NCI-H2196 (cell line): ENCODE data around the gene NUP160.
A peak's percentile ranks its signal among the peaks of the same experiment; 100 is the strongest.
"Not testable (repeated sequence)": the region's sequence is repeated elsewhere in the genome, so short reads cannot be mapped to it uniquely, and the experiment has no call there.

ENCODE experiments used
- DNase-seq: peaks from one replicate; lab custom pipeline; 2025; ENCODE audit not compliant: unreplicated experiment; lab: John Stamatoyannopoulos, UW

Gene NUP160

DNA sequence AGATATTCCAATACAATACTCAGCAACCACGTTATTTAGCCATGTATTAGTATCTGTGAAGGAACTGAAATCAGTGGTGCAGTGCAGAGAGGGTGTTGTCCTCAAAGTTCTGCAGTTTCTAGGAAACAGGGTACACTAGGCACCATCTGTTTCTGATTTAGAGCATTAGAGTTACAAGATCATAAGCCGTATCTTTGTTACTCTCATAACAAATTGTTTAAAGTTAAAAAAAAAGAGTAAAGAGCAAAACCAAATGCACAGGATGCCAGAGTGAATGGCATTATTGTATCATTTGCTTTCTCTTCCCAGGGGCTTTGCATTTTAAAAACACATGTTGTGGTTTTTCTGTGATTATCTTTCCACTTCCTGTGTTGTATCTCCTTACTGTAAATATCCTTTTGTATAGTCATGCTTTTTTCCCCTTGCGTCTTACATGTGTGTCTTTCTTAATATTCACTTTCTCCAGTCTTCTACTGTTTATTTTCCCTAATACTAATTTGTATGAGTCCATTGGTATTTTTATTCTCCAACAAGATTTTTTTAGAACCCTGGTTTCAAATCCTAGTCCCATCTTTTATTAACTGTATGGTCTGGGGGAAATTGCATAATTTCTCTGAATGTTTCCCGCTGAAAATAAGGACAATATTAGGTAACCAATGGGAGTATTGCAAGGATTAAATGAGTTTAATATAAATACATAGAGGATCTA, 15.2 kb upstream of the NUP160 start:
- no peak for DNase-seq

DNA sequence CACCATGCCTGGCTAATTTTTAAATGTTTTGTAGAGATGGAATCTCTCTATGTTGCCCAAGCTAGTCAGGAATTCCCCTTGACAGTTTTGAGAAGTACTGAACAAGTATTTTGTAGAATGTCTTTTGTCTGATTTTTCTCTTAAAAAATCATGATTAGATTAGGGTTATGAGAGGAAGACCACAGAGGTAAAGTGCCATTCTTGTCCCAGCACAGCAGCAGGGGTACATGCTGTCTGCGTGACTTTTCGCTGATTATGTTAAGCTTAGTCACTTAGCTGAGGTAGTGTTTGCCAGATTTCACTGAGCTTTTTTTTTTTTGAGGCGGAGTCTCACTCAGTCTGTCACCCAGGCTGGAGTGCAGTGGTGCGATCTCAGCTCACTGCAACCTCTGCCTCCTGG, 13.6 kb upstream of the NUP160 start:
- DNase-seq, result no peak

DNA sequence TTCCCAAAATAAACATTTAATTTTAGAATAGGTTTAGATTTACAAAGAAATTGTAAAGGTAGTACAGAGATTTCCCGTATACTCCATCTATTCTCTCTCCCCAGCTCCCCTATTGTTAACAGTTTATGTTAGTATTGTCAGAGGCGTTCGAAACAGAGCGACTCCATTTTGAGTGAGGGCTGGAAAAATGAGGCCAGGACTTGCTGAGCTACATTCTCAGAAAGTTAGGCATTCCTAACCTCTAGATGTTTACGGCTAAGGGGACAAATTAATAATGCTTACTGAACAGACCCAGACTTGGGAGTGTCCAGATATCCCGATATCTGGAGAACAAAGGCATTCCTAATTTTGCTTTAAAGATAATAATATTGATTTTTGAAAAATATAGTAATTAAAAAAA, 12.4 kb upstream of the NUP160 start:
- no peak for DNase-seq

DNA sequence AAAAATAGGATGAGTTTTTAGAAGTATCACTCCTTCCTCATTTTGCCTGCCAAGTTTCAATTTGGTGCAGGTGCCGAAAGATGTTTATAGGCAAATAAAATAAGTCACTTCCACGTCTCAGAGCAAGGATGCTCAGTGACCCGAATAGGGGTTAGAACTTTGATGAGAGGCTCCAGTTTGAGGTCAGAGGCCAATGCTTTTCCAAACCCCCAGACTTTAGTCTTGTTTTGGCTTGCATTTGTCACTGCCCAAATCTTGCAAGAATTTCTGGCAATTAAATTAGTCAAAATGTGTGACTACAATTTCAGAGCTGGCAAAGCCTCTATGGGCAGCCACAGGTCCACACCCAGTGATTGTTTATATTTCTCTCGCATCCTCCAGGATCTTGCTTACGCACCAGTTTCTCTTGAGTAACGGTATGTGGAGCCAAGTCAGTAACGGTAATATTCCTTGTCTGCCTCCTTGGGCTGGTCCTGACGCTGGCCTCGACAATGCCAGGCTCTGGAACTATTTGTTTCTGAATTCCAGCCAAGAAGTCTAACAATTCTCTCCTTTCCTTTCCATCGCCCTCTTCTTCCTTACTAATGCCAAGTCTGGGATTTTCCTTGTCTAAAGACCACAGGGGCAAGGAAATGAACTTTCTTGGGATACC, 9.9 kb upstream of the NUP160 start:
- no peak for DNase-seq

DNA sequence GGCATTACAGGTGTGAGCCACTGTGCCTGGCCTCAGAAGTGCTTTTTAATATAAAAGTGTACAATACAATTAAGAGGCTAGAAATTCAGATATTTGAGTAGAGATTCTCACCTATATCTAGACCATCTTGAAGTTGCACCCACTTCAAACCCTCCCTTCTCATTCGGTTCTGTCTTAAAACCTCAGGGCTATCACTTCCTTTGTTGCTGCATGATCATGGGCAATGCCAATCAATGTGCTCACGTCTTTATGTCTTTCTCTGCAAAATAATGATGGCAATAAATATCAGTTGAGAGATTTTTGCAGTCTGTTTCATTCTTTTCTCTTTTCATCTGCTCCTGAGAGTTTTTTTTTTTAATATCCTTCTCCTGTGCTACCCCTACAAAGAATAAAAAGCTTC, 9.3 kb upstream of the NUP160 start:
- no peak for DNase-seq

DNA sequence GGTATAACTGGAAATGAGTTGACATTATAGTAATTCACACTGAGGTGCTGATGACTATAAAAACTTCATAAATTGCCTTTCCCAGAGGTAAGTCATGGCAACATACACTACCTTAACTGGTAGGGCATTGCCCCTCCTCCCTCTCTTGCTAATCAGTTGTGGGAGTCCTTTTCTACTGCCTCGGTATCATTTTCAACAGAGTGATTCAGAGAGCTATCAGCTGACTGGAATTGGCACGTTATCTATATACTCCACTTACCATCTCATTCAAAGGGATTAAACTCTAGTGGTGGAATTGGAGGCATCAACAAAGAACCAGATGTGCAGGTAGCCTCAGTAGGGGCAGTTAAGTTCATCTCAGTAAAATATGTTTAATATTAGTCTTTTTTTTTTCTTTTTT, 8.0 kb upstream of the NUP160 start:
- peak; percentile 52 for DNase-seq

DNA sequence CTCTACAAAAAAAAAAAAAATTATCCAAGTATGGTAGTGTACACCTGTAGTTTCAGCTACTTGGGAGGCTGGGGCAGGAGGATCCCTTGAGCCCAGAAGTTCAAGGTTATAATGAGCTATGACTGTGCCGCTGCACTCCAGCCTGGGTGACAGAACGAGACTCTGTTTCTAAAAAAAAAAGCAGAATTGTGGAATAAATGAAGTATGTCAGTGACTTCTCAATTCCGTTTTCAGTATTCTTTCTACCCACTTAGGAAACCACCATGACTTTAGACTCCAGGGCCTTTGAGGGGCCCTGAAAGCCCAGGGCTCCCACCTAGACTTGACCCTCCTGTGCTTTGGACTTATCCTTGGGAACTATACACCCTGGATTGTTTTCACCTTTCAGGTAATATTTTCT, 6.5 kb upstream of the NUP160 start:
- DNase-seq, result no peak

DNA sequence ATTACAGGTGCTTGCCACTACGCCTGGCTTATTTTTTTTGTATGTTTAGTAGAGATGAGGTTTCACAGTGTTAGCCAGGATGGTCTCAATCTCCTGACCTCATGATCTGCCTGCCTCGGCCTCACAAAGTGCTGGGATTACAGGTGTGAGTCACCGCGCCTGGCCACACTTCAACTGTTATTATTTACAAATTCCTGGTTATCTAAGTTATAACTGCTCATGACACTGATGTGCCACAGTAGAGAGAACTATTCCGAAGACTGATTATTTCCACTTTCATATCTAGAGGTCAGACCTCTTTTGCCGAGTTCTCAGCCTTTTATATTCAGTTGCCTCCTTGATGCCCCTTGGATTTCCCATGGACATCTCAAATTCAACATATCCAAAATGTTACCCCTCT, 3.9 kb upstream of the NUP160 start:
- no peak for DNase-seq

DNA sequence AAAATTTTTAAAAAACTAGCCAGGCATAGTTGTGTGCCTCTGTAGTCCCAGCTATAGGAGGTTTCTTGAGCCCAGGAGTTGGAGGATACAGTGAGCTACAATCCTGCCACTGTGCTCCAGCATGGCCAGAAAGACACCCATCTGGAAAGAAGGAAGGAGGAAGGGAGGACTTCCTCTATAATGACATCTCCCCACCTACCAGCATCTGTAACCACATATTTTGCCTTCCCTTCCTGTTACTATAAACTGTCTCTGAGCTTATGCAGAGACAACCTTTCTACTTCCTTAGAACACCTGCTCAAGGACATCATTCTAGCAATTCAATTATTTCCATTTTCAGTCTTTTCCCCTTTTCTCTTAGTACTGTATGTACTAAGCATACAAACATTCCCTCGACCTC, 2.2 kb upstream of the NUP160 start:
- DNase-seq, result no peak

DNA sequence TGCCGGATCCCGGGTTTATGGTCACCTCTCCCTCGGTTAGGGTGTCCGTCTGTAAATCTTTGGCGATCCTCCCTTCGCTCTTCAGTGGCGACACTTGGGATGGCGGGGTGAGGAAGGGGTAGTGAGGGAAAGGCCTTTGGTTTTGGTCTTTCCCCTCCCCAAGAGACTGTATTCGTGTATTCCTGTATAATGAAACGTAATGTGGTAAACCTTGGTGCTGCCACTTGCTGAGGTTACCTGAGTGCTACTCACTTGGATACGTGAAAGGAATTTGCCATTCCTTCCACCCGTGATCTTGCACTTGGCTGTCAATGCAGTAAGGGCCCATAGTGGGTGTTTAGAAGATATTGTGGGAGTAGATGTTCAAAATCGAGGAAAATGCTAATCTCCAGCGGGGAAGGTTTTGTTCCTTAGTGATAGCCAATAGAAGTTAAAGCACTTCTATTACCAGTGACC, 578 bp upstream of the NUP160 start:
- DNase-seq, result no peak

DNA sequence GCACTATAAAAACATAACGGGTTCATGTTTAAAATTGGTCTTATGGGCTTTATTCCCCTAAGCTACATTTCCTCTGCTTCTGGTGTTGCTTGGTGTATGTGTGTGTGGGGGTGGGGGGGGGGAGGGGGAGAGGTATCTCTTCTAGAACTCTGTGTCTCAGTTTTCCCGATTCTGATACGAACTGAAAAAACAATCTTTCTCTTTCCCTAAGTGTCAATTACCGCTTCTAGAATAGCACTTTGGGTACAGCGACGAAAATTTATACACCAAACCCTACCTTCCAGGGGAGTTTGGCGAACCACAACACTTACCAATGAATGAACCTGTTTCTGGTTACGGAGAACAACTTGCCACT, 636 bp downstream of the NUP160 start:
- no peak for DNase-seq

DNA sequence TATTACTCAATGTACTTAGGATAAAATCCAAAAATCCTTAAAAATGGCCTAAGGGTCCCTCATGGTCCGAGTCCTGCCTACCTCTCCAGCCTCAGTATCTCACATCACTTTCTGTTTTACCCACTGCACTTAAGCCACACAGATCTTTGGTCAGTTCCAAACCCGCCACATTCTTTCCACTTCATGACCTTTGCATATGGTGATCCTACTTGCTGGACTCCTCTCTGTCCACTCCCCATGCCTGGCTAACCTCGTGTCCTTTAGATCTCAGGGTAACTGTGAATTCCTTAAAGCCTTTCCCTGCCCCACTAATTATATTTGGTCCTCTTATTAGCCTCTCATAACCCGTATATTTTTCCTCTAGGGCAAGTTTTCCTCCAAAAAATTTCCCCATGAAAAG, 1.2 kb downstream of the NUP160 start:
- no peak for DNase-seq

DNA sequence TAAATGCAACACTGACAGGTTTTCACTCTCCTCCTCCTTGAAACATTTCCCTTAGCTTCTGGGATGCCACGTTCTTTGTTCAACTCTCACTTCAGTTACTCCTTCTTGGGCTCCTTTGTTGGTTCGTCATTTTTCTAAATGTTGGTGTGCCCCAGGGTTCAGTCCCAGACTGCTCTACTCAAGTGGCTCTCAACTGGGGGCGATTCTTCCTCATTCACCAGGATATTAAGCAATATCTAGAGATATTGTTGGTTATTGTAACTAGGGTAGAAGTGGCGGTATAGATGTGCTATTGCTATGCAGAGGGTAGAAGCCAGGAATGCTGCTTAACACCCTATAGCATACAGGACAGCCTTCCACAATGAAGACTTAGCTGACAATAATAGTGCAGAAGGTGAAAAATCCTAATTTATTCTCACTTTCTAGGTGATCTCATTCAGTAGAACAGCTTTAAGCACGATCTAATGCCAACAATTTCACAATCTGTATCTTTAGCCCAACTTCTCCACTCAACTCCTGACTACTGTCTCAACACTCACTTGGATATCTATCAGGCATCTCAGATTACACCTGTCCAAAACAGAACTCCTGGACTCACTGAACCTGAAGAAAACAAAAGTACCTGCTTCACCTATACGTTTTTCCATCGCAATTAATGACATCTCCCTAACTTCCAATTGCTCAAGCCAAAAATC, 4.6 kb downstream of the NUP160 start:
- no peak for DNase-seq

DNA sequence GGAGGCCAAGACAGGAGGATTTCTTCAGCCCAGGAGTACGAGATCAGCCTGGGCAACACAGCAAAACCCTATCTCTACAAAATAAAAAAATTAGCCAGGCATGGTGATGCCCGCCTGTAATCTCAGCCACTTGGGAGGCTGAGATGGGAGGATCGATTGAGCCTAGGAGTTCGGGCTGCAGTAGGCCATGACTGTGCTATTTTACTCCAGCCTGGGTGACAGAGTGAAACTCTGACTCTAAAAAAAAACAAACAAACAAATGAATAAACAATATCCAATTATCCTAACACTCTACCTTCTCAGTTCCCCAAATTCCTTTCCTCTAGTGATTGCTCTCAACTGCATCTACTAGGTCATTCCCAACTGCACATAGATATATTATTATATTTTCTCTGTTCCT, 5.4 kb downstream of the NUP160 start:
- no peak for DNase-seq

DNA sequence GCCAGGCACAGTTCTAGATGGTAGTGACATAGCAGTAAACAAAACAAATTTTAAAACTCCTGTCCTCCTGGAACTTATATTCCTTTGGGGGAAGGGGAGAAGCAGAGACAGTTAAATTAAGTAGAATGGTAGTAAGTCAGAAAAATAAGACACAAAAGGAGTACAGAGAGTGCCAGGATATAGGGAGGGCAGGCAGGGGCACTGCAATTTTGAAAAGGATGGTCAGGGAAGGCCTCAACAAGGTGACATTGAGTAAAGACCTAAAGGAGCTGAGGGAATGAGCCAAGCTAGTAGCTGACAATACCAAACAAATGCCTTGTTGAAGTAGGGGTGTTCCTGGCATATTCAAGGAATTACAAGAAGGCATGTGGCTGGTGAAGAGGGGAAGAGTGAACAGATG, 10.2 kb downstream of the NUP160 start:
- no peak for DNase-seq

DNA sequence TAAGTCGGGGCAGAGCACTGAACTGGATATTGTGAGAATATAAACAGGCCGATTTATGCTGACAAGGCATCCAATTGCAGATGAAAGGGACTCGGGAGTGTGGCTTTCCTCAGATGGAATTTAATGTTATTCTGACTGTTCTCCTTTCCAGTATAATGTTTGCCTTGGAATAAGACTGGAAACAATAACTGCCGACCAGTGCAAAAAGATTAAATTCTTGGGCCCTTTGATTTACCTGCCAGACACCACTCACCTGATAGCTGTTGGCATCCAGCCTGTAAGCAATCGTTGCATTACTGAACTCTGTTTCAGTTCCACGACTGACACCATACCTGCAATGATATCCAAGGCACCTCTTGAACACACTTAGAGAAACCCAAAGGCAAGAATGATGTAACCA, 10.9 kb downstream of the NUP160 start:
- DNase-seq, result no peak

DNA sequence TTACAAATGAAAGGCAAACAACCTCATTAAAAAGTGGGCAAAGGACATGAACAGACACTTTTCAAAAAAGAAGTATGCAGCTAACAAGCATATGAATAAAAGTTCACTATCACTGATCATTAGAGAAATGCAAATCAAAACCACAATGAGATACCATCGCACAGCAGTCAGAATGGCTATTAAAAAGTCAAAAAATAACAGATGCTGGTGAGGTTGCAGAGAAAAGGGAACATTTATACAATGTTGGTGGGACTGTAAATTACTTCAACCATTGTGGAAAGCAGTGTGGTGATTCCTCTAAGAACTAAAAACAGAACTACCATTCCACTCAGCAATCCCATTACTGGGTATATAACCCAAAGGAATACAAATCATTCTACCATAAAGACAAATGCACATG, 18.1 kb downstream of the NUP160 start:
- DNase-seq, result not testable (repeated sequence)

DNA sequence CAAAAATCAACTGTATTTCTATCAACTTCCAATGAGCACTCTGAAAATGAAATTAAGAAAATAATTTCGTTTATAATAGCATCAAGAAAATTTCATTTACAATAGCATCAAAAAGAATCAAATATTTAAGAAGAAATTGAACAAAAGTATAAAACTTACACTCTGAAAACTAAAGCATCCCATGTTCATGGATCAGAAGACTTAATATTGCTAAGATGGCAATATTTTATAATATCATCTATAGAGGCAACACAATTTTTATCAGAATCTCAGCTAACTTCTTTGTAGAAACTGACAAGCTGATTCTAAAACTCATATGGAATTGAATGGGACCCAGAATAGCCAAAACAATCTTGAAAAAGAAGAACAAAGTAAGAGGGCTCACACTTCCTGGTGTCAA, 19.9 kb downstream of the NUP160 start:
- DNase-seq, result no peak

DNA sequence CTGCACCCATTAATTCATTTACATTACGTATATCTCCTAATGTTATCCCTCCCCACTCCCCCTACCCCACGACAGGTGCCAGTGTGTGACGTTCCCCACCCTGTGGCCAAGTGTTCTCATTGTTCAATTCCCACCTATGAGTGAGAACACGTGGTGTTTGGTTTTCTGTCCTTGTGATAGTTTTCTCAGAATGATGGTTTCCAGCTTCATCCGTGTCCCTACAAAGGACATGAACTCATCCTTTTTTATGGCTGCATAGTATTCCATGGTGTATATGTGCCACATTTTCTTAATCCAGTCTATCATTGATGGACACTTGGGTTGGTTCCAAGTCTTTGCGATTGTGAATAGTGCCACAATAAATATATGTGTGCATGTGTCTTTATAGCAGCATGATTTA, 25.5 kb downstream of the NUP160 start:
- not testable (repeated sequence) for DNase-seq

DNA sequence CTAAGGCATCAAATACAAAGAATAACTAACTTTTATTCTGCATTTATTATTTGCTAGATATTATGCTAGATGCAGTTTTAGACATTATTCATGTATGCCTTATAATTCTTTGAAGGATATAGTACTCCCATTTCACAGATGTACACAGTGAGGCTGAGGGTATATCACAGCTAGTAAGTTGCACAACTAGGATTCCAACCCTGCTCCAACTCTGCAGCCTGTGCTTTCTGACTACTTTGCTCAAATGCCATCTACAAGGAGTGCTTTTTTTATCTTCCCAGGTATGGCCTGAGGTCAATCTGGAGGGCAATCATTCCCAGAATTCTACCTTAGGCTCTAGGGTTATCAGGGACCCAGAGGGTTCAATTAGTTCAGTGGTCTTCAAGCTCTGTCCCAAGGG, 28.4 kb downstream of the NUP160 start:
- DNase-seq, result no peak

DNA sequence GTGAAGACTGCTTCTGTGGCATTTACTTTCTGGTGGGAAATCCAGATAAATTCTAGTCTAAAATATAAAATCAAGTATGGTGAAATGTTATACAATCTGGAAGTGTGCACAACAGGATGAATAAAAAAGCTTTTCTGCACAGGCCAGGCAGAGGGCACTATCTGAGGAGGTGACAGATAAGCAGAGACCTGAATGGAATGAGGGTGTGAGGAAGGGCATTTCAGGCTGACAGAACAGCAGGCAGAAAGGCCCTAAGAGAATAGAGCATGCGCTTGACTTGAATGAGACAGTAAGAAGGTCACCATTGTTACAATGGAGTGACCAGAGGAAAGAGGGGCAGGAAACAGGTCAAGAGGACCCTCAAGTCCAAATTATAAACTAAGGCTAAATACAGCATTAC, 47.4 kb downstream of the NUP160 start:
- DNase-seq, result no peak

DNA sequence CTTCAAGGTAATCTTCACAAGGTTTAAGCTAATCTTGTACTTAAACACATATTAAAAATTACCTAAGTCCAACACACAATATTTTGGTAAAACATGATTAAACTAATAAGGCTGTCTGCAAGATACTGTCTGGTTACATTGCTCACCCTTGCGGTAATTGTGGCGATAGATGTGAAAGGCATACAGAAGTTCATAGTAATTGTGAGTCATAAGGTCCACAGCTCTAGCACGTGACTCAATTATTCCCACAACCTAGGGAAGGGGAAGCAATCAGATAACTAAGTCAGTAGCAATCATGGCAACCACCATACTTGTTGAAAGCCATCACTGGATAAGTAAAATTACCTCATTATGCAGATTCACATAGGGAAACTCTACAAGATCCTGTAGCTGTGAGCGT, 50.5 kb downstream of the NUP160 start:
- DNase-seq, result no peak
